Left hindlimb (tissue), 1 donor: Measurements from ENCODE around the gene TICRR.
"Not testable (repeated sequence)": the region's sequence is repeated elsewhere in the genome, so short reads cannot be mapped to it uniquely, and the experiment has no call there.

ENCODE experiments used
- DNase-seq: peaks from one replicate; pipeline ENCODE4 v3.0.0-alpha.2; 2018

TICRR gene

GRCh38 chr15:89575656-89576416 is 567 bp downstream of the TICRR start:
- DNase-seq, result no peak

DNA sequence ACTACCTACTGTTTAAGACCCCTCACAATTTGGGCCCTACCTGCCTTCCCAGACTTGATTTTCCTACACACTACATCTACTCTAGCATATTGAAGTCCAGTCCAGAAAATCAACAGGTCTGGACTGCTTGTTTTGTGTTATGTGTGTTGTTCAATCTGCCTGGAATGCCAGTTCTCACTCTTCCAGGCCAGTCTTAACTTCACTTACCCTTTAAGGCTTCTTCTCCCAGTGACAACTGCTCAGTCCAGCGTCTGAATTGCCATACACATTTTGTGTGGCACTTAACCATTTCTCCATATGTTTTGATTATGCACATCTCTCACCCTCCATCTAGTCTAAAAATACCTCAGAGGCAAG is 1.1 kb downstream of the TICRR start:
- DNase-seq, result no peak

GRCh38 chr15:89577776-89578115 is 2.5 kb downstream of the TICRR start:
- no peak for DNase-seq

GRCh38 chr15:89578146-89578545 is 2.9 kb downstream of the TICRR start:
- DNase-seq, result no peak

DNA sequence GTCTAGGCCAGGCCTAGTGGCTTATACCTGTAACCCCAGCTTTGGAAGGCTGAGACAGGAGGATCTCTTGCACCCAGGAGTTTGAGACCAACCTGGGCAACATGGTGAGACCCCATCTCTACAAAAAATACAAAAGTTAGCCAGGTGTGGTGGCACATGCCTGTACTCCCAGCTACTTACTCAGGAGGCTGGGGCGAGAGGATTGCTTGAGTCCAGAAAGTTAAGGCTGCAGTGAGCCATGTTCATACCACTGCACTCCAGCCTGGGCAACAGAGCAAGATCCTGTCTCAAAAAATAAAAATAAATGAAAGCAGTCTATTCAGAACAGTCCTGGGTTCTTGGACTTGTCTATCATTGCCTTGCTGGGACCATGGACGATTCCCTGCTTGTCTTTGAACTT is 5.5 kb downstream of the TICRR start:
- DNase-seq, result not testable (repeated sequence)

GRCh38 chr15:89586651-89587050 is 11.4 kb downstream of the TICRR start:
- no peak for DNase-seq

- no peak for DNase-seq
These were observed 12.7 kb downstream of the TICRR start for GRCh38 chr15:89587955-89588354.

DNA sequence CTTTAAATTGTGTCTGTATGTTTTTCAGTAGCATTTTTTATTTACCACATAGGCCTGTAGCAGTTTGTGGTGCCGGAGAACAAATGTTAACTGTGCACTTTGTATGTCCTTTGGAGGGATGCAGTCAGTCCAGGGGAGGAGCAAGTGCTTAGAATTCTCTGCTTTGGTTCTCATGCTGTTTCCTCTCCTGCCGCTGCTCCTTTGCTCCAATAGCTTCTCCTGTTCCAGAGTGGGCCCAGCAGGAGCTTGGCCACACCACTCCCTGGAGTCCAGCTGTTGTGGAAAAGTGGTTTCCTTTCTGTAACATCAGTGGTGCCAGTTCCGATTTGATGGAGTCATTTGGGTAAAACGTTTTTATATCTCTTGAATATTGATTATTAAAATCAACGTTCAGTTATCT is 16.6 kb downstream of the TICRR start:
- no peak for DNase-seq

DNA sequence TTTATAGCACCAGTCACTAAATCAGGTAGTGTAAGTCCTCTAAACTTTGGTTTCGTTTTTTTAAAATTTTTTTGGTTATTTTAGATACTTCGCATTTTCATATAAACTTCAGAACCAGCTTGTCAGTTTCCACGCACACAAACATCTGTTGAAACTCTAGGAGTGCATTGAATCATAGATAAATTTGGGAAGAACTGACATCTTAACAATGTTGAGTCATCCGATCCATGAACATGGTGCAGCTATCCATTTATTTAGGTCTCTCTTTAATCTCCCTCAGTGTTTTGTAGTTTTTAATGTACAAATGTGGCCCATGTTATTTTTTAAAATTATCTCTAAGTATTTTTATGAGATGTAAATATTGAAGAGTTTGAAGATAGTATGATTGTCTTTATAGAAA is 17.7 kb downstream of the TICRR start:
- no peak for DNase-seq

- DNase-seq, result no peak
These were observed 23.8 kb downstream of the TICRR start for GRCh38 chr15:89599021-89599420.

- no peak for DNase-seq
These were observed 36.0 kb downstream of the TICRR start for GRCh38 chr15:89611317-89611716.

DNA sequence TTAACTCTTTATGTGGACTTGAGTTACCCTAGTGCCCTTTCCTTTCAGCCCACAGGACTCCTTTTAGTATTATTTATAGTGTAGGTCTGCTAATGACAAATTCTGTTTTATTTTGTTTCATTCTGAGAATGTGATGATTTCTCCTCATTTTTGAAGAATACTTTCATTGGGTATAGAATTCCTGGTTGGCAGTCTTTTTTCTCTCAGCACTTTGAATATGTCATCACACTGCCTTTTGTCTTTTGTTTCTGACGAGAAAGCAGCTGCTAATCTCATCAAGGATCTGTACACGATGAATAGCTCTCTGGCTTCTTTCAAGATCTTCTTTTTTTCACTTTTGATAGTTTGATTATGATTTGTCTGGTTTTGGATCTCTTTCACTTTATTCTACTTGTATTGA is 37.8 kb downstream of the TICRR start:
- no peak for DNase-seq

DNA sequence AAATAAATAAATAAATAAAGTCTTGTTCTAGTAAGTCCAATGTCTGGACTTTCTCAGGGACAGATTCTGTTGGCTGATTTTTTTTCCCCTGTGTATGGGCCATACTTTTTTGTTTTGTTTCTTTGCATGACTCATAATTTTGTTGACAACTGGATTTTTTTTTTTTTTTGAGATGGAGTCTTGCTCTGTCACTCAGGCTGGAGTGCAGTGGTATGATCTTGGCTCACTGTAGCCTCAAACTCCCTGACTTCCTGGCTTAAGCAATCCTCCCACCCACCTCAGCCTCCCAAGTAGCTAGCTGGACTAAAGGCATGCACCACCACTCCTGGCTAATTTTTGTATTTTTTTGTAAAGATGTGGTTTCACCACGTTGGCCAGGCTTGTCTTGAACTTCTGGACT is 38.9 kb downstream of the TICRR start:
- no peak for DNase-seq

DNA sequence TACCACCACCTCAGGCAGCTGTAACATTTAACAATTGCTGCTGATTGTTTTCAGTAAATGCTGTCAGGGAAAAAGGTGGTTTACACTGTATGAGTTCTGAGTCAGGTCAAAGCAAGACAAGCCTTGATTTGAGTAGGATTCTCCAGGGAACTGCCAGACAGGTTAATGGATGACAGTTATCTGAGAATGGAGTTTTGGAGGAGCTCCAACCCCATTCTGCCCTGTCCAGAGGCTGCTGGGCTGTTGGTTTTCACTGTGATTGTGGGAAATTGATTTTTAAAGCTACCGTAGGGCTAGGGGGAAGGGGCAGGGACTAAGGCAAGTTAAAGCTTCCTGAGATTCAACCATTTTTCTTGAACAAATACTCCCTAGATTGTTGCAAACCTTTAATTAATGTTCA is 39.9 kb downstream of the TICRR start:
- no peak for DNase-seq

- DNase-seq, result no peak
These were observed 41.0 kb downstream of the TICRR start for GRCh38 chr15:89616228-89616627.

- no peak for DNase-seq
These were observed 46.3 kb downstream of the TICRR start for GRCh38 chr15:89621547-89621946.

DNA sequence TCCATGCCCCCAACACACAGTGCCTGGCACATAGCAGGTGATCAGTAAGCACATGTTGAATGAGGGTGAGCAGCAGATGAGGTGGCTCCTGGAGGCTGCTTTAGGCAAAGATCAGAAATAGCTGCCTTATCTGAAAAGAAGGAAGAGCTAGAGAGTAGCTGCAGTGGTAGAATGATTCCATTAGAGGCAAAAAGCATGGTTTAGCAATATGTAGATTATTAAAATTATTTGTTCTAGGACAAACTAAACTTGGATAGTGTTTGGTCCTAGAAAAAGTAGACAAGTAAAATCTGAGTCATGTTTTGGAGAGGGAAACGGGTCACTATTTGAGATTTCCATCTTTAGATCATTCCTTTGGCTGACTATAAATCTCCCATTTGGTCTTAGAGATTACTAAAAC is 47.9 kb downstream of the TICRR start:
- DNase-seq, result no peak

DNA sequence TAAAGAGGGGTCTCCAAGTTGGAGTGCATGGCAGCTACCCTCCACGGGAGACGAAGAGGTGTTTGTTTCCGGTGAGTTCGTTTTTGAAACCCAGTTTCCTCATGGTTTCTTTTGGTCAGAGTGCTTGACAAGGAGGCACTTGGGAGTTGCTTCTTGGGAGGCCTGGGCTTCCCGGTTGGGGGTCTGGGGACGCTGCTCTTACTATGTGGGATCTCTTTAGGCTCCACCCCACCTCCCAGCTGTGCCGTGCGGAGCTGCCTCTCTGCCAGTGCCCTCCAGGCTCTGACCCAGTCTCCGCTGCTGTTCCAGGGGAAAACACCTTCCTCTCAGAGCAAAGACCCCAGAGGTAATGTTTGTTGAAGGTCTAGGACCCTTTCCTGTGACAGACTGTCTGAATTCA is 50.4 kb downstream of the TICRR start:
- DNase-seq, result no peak

- DNase-seq, result no peak
These were observed 52.1 kb downstream of the TICRR start for GRCh38 chr15:89627256-89627970.

- peak; percentile 18 for DNase-seq
These were observed 53.0 kb downstream of the TICRR start for GRCh38 chr15:89628301-89628700.

DNA sequence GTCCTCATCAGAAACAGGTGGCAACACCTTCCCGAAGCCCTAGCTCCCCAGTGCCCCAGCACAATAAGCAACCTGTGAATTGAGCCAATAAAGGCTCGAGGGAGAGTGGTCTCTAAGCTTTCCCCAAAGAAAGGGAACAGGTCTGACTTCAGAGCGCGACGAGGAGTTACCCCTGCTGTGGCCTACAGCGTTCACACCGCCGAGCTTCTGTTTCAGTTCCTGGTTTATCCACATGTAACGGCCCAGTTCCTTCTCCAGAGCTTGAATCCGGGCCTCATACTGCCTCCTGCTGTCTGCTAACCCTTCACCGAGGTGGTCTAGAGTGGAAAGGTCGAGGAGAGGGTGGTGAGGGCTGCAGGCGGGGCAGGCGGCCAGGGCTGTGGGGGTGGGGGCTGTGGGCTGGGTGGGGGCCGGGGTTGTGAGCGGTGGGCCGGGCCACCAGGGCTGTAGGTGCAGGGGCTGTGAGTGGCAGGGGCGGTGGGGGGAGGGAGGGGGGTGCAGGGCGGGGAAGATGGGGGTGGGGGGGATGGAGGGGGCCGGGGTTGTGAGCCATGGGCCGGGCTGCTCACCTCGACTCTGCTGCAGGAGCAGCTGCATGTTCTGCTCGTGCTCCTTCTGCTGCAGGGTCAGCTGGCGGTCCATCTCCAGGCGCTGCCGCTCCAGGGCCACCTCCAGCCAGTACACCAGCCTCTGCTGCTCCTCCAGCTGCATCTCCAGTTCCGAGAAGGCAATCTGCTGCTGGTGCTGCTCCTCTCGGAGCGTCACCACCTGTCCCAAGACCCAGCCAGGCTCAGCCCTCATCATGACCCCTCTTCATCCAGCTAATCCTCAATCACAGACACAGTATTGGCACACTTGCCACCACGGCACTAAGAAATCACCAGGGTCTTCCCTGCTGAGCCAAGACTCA is 53.8 kb downstream of the TICRR start:
- peak; percentile 22 for DNase-seq

DNA sequence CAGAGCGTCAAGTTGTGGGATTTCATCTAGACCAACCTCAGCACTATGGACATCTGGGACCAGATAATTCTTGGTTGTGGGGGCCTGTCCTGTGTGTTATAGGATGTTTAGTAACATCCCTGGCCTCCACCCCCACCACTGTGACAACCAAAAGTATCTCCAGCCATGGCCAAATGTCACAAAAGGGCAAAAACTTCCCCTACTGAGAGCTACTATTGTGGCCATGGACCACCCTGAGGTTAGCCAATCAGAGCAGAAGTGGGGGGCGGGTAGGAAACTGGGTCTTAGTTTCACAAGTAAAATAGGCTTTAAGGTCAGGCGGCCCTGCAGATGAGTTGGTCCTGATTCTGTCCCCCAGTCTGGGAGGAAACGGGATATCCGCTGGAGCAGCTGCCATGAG is 54.6 kb downstream of the TICRR start:
- no peak for DNase-seq

GRCh38 chr15:89630260-89630659 is 55.0 kb downstream of the TICRR start:
- DNase-seq, result no peak
